GM19452 (cell line): Measurements from ENCODE around the gene PDGFRB.

Experiments
- ATAC-seq: cut with Tn5 transposase; IDR thresholded peaks from one replicate; pipeline ENCODE4 v1.9.1; 2021; ENCODE audit not compliant: unreplicated experiment

PDGFRB gene

GRCh38 chr5:150146862-150147601 is 8.6 kb downstream of the PDGFRB start:
- no peak for ATAC-seq

DNA sequence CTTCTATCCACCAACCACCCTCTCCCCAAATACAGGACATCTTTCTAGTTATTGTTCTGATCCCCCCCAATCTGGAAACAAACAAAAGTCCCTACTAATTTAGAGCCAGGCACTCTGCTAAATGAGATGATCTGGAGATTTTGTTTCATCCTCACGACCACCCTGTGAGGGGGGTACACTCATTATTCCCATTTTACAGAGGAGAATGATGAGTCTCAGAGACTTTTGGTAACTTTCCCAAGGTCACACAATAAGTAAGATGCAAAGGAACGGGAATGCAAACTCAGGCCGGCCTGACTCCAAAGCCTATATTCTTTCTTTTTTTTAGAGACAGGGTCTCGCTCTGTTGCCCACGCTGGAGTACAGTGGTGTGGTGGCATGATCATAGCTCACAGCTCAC is 9.4 kb downstream of the PDGFRB start:
- no peak for ATAC-seq

DNA sequence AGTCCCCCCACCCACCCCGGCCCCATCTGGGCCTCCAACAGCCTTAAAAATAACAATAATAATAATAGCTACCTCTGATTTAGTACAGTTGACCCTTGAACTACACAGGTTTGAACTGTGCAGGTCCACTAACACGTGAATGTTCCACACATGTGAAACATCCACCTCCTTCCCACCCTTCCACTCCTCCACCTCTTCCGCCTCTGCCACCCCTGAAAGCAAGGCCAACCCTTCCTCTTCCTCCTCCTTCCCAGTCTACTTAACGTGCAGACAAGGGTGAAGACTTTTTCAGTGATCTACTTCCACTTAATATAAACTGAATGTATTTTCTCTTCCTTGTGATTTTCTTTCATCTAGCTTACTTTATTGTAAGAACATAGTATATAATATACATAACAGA is 10.8 kb downstream of the PDGFRB start:
- no peak for ATAC-seq

- no peak for ATAC-seq
These were observed 11.3 kb downstream of the PDGFRB start for GRCh38 chr5:150144246-150144801.

DNA sequence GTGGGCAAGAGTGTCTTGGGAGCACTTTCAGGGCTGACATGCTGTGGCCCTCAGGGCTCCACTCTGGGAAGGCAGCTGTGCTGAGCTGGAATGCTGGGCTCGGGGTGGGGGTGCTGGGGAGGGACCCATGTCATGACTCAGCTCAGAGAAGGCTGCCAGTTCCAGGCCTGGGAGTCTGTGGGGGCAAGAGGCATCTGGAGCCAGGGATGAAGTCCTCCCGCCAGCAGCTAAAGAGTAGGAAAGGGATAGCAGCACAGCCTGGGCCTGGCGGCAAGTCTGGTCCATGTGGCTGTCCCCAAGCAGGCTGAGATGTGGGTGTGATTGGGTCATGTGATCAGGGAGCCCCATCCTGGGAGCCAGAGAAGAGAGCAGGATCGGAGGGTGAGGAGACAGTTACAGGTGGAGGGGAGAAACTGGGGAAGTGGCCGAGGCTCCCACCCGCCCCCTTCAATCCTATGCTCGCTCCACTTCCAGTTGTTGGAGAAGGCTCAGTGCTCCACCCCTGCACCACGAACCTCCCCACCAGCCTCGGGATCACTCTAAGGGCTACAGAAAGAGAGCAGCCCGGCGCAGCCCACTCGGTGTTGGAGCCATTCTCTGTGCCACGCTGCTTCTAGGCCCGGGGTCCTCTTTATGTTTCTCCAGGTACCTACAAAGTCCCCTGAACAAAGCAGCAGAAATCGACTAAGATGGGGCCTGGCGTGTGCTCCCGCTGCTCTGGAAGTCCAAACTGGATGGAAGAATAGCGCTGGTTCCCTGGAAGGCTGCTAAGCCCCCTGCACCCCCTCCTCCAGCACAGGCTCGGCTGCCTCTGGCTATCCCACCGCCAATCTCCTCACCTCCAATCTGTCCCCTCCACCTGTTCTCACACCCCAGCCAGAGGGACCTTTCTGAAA is 12.0 kb downstream of the PDGFRB start:
- ATAC-seq = no peak

DNA sequence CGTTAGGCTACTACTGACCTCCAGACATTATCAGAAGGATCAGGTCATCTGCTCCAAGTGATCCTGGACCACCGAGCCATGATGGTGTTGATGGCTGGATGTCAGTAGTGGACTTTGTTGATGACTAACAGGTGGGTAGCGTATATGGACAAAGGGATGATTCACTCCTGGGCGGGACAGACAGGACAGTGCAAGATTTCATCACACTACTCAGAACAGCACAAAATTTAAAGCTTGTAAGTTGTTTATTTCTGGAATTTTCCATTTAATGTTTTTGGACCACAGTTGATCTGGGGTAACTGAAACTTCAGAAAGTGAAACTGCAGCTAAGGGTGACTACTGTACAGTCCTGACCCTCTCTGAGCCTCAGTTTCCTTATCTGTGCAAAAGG is 12.7 kb downstream of the PDGFRB start:
- ATAC-seq = no peak

DNA sequence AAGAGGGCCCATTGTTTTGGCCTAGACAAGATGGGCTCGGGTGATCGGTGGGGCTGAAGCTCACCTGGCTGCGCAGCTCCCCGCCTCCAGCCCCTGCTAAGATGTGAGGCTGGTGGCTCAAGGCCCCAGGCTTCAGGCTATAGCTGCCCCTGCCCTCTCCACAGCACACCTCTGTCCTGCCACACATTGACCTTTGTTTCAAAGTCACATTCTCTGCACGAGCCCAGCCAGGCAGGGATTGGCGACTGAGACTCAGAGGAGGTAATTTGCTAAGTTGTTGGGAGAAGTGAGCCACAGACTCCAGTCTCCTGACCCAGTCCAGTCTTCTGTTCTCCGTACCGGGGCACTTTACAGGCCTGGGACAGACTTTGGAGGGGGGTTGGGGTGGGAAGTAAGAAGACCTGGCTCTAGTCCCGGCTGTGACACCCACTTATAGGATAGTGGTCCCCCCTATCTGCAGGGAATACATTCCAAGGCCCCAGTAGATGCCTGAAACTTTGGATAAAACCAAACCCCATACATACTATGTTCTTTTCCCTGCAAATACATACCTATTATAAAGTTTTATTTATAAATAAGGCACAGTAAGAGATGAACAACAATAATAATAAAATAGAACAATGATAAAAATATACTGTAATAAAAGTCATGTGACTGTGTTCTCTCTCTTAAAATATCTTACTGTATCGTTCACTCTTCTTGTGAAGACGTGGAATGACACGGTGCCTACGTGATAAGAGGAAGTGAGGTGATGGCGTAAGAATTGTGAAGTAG is 13.3 kb downstream of the PDGFRB start:
- no peak for ATAC-seq

DNA sequence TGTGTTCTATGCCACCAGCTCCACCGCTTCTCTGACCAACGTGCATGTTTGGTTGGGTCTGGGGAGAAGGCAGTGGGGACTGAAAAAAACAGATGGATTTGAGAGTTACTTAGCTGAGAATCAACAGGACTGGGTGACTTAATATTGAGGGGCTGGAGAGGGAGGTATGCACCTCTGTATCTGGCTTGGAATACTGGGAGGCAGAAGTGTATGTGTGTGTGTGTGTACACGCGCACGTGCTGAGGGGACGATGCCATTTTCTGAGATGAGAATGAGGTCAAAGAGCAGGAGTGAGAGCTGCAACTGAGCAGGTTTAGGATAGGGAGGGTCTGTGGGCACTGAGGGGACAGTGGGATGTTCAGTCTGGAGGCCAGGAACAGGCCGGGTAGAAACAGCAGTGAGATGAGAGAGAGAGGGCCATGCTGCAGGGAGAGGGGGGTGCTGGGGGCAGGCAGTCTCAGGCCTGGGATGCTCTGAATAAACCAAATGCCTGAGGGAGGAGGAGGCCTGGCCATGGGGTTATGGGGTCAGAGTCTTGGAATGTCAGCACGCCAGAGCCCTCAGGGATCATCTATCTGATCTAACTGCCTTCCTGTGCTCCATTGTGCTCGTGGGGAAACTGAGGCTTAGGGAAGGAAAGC is 14.0 kb downstream of the PDGFRB start:
- ATAC-seq = no peak

DNA sequence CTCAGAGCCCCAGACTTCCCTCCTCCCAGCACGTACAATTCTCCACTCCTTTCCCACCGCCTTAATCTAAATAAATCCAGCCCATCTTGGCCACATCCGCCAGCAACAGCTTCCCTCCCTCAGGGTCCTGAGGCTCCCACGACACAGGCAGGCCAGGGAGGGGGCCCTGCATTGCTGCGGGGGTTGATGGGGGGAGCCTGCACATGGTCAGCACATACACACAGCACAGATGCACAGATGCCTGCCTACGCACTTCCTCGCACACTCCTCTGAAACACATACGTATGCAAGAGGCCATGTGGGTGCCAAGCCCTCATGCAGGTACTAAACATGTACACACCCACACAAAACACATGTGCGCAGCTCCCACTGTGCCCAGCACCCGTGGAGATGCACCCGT is 14.8 kb downstream of the PDGFRB start:
- no peak for ATAC-seq

- no peak for ATAC-seq
These were observed 16.3 kb downstream of the PDGFRB start for GRCh38 chr5:150139334-150139733.

DNA sequence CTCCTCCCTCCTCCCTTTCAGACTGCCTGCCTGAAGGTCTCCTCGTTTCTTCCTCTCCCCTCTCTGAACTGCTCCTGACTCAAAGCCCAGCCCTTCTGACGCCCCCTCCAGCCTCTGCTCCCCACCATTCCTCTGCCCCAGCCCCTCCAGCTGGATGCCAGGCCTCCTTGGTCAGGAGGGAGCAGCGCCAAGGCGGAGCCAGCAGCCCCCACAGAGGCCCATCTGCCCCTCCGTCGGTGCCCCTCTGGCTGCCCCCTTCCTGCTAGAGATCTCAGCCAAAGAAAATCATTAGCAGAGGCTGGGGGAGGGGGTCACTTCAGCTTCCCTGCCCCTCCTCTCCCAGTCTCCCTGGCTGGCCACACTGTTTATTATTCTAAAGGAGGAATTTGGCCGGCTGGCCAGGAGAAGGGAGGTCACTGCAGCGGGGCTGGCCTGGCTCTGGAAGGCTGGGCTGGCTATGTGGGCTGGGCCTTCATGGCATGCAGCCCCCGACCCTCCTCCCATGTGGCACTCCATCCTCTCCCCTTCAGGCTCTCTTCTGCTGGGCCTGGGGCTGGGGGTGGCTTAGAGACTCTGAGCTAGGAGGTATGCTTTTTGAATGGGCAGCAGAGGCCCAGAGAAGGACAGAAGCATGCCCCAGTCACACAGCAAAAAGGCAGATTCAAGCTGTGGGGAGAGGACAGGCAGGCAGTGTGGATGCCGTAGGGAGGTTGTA is 16.9 kb downstream of the PDGFRB start:
- ATAC-seq = no peak

GRCh38 chr5:150137997-150138396 is 17.6 kb downstream of the PDGFRB start:
- ATAC-seq = no peak

GRCh38 chr5:150137168-150137957 is 18.3 kb downstream of the PDGFRB start:
- ATAC-seq = no peak

GRCh38 chr5:150136305-150137167 is 19.1 kb downstream of the PDGFRB start:
- no peak for ATAC-seq

- ATAC-seq = no peak
These were observed 19.9 kb downstream of the PDGFRB start for GRCh38 chr5:150135557-150136304.

DNA sequence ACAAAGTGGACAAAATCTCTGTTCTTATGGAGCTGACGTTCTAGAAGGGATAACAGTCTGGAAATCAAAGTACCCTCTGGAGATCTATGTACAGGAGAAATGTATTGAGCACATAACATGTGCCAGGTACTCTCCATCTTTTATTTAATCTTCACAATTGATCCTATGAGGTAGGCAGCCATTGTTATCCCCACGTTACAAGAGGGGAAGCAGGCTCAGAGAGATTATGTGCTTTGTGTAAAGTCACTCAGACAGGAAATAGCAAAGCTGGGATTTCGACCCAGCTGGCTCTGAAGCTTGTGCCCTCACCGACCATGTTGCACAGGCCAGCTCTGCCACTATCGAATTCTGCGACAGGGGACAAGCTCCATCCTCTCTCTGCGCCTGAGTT is 21.5 kb downstream of the PDGFRB start:
- no peak for ATAC-seq

DNA sequence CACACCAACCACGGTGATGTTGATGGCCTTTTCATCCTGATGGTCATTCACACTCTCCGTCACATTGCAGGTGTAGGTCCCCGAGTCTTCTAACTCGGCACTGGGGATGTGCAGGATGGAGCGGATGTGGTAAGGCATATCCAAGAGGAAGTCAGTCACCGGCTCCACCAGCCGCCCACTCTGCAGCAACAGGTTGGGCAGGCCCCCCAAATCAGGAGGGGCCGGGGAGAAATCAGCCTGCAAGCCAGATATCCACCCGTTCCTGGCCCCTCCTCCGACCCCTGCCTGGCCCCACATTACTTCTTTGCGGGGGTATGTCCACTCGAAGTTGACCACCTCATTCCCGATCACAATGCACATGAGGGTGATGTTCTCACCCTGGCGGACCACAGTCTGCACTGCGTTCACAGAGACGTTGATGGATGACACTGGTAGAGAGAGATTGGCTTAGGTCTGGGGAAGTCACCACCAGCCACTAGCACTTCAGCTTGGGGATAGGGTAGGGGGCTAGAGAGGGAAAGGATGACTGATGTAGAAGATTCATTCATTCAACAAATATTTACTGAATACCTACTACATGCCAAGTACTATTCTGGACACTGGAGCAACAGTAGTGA is 22.0 kb downstream of the PDGFRB start:
- ATAC-seq = no peak
